HG03045 (cell line): ENCODE results near the gene FZD4.
"Not testable (repeated sequence)": the region's sequence is repeated elsewhere in the genome, so short reads cannot be mapped to it uniquely, and the experiment has no call there.

Experiments
- ATAC-seq: cut with Tn5 transposase; IDR thresholded peaks from one replicate; pipeline ENCODE4 v1.9.1; 2021; ENCODE audit warnings: mild to moderate bottlenecking, moderate library complexity; ENCODE audit not compliant: unreplicated experiment

FZD4 gene

DNA sequence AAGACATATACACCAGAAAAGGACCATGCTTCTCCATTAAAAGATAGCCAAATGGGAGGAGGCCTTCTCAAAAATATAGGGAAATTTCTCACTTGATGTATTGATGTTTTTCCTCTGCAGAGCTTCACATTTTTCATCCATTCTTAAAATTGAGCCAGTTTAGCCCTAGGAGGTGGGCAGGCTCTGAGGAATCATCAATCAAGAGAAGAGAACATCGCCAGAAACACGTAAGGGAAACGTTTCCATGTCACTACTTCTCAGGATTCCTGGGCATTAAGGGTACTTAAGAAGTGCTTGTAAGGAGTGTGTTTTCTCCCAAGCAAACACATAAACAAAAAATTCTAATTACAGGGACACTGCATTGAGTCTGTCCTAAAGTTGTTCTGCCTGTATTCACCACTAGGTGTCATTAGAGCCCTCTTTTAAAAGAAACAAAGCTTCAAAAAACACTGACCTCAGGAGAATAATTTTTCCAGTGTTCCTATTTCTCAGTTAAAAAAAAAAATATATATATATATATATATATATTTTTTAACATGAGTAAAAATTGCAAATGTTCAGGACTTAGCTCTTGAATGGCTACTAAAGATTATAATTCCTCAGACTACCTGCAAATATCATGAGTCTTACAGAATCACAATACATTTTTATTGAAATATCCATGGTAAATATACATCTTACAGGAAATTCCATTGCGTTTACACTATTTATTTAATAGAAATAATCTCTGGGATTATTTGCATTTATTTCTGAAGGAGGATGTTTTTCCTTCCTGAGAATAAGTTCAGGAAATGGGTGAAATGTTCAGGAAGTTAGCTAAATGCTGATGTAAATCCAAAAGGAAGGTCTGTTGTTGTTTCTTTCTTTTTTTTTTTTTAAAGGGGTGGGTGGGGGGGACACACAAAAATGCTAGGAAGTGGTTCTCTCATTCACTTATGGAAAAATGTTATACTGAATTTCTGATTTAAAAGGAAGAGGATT, 16.0 kb downstream of the FZD4 start:
- ATAC-seq = no peak

DNA sequence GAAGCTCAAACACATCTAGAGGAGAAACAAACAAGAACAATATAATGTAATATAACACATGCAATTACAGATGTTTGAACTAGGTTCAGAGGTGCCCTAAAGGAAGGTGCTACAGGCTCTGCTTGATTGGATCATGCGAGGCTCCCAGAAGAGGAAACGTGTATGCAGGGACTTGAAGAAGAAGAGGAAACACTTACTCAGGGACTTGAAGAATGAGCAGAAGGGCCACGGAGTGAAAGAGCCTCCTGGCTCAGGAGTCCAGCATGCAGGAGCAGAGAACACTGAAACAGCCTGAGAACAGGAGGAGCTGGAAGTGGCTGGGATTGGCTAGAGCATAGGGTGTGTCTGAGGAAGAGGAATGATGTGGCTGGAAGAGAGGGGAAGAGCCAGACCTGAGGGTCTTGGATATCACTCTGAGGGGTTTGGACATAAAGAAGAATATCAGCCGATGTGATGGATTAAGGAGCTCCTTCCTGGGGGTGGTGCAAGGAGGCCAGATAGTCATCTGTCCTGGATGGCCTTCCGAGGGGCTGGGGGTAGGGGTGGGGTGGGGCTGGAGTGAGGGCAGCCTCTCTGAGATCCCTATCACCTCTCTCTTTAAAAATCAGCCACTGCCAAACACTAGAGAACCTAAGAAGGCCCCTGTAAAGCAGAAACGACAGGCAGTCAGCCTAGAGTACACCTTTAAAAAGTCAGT, 16.8 kb downstream of the FZD4 start:
- no peak for ATAC-seq

- ATAC-seq = not testable (repeated sequence)
Measured at GRCh38 chr11:86937193-86937806, 17.9 kb downstream of the FZD4 start.

GRCh38 chr11:86934926-86935579, 20.1 kb downstream of the FZD4 start:
- no peak for ATAC-seq

GRCh38 chr11:86934582-86934900, 20.7 kb downstream of the FZD4 start:
- no peak for ATAC-seq

- ATAC-seq = no peak
Measured at GRCh38 chr11:86933891-86934581, 21.2 kb downstream of the FZD4 start.

- no peak for ATAC-seq
Measured at GRCh38 chr11:86932924-86933875, 22.0 kb downstream of the FZD4 start.

DNA sequence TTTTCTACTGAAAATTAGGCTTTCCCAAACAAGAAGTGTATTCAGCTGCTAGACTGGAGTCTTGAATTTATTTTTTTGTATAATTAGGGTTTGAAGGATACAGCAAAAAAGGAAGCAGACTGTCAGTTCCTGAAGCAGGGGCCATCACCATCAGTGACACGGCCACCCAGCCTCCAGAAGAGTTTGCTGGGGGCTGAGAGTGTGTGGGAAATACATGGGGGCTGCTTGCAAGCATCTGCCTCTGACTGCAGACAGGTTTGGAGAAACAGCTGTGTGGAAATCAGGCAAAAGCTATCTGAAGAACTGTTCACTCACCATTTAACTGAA, 23.0 kb downstream of the FZD4 start:
- ATAC-seq = no peak

DNA sequence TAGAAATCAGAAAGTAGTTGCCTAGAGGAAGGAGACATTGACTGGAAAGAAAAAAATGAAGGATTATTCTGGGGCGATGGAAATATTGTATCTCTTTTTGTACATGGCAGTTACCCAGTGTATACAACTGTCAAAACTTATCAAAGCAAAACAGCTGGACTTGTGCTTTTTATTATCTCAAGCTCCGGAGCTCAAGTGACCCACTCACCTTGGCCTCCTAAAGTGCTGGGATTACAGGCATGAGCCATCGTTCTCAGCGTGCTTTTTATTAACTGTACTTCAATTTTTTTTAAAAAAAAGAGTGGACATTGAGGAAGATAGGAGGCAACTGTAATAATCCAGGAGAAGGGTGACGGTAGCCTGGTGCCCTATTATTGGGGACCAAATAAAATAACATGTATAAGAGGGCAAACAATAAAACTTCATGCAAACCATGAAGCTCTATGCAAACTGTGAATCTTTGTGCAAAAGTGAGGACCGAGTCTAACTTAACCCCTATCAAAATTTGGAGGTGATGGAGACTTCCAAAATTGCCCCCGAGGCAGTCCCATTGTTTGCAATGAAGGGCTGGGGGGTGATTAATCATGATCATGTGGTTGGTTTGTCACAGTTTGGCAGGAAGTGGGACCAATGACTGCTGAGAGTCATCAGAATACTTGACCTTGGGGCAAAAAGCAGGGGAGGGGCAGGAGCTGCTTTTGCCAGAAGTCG, 23.5 kb downstream of the FZD4 start:
- no peak for ATAC-seq

DNA sequence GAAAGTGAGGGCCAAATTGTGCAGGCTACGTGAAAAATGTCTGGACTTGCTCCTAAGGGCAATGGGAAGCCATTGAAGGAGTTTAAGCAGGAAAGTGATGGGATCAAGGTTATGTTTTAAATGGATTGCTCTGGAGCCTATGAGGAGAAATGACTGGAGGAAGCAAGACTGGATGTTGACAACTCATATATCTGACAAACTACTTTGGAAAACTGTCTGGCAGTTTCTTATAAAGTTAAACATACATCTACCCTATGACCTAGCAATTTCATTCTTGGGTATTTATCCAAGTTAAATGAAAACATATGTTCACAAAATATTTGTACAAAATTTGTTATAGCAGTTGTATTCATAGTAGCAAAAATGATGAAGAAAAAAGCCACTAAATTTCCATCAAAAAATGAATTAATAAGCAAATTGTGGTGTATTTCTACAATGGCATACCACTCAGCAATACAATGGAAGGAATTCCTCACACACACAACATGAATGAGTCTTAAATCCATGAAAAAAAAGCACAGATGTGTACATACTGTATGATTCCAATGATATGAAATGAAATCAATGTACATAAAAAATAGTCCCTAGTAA, 24.1 kb downstream of the FZD4 start:
- ATAC-seq = no peak

DNA sequence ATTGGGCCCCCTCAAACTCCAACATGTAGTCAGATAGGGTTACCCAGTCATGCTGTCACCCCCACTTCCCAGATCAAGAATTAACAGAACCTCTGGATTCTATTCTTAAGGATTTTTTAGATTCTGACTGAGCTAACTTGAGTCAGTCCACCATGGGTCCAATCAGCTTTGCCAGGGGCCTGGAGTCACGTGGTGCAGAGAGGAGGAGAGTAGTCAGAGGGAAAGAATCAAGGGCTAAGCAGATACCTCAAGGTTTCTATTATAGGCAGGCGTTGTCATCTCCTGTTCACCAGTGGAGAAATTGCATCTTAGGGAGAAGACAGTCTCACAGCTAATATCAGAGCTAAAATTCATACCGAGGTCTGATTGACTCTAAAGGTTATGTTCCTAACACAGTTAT, 28.2 kb downstream of the FZD4 start:
- ATAC-seq = no peak

DNA sequence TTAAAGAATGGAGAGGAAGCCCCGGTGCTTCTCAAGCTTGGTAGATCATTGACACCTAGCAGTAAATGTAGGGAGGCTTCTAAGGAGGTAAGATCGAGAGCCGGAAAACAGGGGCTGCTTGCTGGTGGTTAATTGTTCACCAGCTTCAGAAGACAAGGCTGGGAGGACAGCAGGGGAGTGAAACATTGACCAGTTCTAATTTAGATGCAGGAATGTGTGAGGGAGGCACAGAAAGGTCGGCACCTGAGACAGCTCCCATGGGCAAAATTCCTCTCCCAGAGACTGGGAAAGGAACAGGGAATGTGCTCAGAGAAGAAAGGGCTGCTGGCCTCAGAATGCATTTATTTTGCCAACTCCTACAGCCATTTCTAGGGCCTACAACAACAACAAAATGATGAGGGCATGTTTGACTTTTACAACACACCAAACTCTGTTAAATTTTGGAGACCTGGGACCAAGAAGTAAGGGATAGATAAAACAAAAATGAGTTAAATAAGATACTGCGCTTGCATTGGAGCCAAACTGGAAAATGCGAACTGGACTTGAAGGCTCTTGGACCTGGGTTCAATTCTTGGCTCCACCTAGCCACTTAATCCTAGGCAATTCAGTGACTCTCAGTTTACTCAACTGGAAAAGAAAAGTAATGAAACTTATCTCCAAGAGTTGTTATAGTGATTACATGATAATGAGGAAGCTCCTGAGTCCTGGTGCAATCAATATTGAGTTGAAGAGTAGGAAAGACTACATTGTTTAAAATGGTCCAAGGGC, 31.0 kb downstream of the FZD4 start:
- no peak for ATAC-seq

DNA sequence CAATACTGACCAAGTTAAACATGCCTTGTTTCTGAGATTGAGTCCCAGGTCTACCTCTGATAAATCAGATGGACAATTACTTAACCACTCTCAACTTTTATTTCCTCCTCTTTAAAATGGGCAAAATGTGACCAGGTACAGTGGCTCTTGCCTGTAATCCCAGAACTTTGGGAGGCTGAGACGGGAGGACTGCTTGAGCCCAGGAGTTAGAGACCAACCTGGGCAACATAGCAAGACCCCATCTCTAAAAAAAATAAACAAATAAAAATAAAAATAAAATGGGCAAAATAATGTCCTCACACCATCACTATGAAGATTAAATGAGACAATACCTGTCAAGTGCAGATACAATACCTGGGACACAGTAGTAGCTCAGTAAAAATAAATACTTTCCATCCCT, 33.0 kb downstream of the FZD4 start:
- no peak for ATAC-seq

GRCh38 chr11:86919557-86920210, 35.5 kb downstream of the FZD4 start:
- ATAC-seq = no peak

- ATAC-seq = no peak
Measured at GRCh38 chr11:86918973-86919372, 36.2 kb downstream of the FZD4 start.

DNA sequence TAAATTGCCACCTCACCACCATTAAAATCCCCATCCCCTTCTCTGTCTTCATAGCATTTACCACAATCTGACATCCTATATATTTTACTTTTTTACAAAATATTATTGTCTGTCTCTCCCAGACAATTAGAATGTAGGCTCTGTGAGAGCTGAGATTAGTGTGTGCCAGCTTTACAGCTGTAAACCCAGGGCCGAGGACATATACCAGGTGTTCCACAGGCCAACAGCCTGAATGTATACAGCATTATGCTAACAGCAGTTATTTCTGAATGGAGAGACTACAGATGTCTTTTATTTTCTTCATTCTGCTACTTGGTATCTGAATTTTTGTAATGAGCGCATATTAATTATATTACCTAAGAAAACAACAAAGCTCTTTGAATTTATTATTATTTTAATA, 36.7 kb downstream of the FZD4 start:
- no peak for ATAC-seq

- ATAC-seq = no peak
Measured at GRCh38 chr11:86917589-86917988, 37.6 kb downstream of the FZD4 start.
